Measurements from ENCODE around the gene NUS1.
"Not testable (repeated sequence)": the region's sequence is repeated elsewhere in the genome, so short reads cannot be mapped to it uniquely, and the experiment has no call there.

NUS1 gene

DNA sequence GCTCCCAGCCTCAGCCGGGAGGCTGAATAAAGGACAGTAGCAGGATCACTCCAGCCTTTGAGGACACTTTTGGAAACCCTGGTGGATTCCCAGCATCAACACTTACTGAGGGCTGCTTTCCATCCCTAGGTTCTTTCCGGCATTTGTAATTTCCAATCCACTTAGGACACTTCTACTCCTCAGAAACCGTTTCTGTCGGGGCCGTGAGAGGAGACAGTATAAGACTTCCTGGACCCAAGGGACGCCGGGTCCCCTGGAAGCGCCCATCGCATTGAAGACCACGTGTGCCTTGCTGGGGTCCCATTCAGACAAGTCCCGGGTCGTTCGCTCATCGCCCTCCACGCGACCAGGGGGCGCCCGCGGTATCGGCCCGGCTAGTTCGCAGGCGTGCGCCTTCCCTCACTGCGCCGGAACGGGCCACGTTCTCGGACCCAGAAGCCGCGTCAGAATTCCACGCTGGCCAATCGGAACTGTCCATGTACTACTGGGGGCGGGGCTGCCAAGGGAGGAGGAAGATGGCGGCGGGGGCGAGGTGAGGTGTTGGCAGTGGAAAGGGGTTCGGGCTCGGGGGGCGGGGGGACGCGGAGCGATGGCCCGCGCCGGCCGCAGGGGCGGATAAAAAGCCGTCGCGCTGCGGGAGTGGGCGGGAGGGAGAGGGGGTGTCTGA is at the start of gene NUS1:
Gene NUS1 (plus strand): TSS at position 479 of the 667 bp plus-strand sequence. CDS start 202 bp downstream, outside the sequence.
- peak; percentile 98 for DNase-seq

DNA sequence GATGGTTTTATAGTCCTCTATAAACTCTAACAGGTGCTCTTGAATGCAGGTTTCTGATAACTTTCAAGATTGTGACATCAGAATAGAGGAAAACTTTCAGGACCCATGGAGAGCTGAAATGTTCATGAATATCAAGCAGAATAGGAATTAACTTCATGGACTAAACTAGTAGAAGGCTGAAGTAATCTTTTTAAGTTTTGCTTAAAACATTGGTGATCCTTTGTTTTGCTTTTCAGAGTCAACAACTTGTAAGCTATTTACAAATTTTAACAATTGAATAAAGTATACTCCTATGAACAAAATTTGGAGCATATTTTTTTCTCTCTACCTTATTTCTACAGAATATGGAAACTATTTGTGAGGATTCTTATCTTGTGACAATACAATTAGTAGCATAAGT is 47.7 kb upstream of the NUS1 start:
- DNase-seq, result no peak

DNA sequence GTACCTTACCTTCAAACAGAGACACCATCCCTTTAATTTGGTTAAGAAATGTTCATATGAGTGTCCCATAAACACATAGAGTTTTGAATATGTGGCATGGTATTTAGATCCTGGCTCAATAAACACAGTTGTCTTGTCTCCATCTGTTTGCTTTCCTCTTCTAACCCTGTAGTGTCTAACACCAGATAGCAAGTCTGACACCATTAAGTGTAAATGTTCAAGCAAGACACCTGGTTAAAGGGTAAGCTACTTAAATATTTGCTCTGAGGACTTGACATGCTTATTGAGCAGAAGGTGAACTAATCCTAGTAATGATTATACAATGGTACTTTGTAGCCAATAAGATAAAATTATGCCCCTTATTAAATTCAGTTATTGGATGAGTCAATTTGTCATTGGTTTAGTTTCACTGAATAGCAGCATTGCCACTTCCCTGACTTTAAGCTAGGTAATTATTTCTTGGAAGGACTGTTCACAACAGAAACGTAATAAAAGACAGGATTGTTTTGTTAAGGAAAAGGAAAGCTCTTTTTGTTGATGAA is 46.1 kb upstream of the NUS1 start:
- no peak for DNase-seq

DNA sequence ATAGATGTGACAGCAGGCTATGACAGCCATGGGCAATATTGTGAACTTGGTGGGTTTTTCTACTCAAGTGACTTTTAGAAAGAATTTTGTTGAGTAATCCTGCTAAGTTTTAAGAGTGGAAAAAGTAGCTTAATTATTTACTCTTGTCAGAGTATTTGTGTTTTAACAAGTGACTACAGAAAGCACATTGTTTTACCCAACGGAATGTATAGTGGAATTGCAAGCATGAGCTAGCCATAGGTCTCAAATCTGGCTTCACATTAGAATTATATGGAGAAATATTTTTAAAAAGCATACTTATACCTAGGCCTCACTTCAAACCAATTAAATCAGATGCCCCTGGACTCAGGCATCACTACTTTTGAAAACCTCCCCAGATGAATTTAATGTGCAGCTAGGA is 37.5 kb upstream of the NUS1 start:
- DNase-seq, result no peak

DNA sequence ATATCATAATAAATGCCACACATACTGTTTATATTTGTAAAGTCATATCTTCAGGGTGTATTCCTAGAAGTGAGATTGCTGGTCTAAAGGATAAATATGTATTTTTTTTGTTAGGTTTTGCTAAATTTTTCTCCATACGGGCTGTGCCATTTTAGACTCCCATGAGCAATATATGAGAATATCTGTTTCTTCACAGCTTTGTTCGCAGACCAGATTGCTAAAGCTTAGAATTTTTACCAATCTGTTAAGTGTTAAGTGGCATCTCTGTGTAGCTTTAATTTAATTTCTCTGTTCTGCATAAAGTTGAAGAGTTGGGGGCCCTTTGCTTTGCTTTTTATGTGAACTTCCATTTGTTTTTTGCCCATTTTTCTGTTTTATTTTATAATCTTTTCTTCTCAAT is 32.3 kb upstream of the NUS1 start:
- DNase-seq, result no peak

DNA sequence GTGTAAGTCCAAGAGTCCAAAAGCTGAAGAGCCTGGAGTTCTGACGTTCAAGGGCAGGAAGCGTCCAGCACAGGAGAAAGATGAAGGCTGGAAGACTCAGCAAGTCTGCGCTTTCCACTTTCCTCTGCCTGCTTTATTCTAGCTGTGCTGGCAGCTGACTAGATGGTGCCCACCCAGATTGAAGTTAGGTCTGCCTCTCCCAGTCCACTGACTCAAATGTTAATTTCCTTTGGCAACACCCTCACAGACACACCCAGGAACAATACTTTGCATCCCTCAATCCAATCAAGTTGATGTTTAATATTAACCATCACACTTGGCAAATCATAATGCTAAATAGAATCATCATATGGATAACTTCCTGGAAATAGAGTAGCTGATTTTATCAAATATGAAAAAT is 23.3 kb upstream of the NUS1 start:
- not testable (repeated sequence) for DNase-seq

DNA sequence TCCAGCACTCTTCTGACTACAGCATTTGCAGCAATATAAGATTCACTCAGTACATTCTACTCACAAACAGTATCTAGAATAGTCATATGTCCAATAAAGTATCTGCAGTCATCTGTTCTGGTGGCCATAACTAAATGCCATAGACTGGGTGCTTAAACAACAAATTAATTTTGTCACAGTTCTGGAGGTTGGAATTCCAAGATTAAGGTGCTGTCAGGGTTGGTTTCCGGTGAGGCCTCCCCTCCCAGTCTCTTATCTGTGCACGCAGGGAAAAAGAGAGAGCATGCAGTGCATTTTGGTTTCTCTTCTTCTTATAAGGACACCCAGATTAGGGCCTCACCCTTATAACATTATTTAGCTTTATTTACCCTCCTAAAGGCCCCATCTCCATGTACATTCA is 21.3 kb upstream of the NUS1 start:
- DNase-seq, result no peak

DNA sequence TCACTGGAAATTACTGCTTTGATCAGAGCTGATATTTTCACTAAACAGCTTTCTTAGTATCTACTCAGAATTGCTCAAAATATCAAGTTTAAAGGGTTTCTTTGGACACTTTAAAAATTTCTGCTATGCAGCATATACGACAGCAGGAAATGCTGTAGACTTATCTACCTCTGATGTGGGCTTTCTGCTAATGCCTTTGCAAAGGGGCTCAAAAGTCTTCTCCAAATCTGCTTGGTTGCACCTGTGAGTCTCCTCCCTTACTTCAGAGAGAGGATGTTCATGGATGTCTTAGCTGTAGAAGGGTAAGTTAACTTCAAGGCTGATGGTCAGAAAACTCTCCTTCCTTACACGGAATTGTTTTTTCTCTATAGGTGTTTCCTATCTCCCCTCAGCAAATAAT is 19.9 kb upstream of the NUS1 start:
- no peak for DNase-seq

DNA sequence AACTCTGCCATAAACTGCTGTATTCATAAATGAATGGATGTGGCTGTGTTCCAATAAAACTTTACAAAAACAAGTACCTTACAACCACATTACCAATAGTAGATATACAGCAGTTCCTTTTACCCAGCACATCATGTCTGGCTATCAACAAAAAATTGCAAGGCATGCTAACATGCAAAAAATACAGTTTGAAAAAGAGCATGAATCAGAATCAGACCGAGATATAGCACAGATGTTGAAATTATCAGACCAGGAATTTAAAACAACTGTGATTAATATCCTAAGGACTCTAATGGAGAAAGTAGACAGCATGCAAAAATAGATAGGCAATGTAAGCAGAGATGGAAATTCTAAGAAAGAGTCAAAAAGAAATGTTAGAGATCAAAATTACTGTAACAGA is 8.4 kb upstream of the NUS1 start:
- no peak for DNase-seq

DNA sequence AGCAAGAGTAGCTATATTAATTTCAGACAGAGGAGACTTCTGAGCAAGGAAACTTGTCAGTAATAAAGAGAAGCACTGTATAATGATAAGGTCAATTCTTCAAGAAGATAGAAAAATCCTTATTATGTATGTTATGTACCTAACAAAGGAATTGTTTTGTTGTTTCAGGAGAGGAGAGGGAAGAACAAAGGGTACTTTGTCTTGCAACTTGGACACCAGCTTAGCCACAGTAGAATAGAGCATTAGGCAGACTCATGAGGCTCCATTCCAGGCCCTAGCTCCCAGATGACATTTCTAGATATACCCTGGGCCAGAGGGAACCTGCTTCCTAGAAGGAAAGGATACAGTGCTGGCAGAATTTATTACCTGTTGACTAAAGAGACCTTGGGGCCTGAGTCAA is 6.5 kb upstream of the NUS1 start:
- DNase-seq, result no peak

DNA sequence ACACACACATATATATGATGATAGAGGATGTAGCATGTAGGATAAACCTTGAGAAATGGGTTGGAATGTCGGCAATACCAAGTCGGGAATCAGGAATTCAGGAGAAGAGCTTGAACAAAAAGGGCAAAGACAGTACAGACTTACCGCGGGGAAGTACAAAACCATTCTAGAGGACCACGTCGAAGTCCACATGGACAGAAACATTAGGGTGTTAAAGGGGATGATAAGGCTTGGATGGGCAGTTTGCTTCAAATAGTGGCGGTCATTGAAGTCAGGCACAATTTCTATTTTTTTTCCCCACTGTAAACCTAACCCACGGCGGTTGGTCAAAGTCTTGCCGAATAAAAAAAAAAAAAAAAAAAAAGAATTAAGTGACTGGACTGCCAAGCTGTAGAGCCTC is 766 bp upstream of the NUS1 start:
- DNase-seq, result no peak

DNA sequence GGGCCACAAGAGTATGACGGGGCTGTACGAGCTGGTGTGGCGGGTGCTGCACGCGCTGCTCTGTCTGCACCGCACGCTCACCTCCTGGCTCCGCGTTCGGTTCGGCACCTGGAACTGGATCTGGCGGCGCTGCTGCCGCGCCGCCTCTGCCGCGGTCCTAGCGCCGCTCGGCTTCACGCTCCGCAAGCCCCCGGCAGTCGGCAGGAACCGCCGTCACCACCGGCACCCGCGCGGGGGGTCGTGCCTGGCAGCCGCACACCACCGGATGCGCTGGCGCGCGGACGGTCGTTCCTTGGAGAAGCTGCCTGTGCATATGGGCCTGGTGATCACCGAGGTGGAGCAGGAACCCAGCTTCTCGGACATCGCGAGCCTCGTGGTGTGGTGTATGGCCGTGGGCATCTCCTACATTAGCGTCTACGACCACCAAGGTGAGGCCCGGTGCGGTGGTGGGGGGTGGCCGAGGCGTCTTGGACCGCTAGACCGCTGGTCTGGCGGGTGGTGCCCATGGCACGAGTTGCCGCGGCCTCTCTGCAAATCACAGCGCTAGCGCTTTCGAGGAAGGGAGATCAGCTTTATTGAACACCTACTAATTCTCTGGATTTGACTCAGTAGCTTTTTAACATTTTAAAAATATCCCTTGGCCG is 511 bp downstream of the NUS1 start:
- DNase-seq, result peak; percentile 7

DNA sequence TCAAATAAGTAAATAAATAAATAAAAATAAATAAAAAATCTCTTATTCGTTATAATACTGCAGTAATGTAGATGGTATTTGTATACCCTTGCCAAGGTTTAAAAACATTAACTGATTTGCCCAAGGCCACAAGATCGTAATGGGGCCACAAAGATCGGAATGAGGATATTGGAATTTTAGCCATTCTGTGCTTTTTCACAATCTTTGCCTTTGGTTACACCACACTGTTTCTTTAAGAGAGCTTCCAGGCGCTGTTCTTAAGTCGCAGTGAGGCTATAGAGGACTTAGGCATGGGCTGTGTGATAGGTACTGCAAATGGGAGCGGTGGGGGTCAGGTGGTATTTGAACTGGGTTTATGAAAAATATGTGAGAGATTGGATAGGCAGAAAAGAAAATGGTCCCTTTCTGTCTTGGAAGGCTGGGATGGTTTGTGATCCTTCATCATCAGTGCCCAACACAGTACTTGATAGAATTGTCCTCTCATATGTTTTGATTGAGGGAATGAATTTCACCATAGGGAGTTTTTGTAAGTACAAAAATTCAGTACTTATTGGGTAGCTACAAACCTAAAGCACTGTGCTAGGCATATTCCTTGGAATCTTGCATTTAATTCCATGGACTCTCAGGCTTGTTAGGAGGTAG is 1.4 kb downstream of the NUS1 start:
- DNase-seq, result no peak

DNA sequence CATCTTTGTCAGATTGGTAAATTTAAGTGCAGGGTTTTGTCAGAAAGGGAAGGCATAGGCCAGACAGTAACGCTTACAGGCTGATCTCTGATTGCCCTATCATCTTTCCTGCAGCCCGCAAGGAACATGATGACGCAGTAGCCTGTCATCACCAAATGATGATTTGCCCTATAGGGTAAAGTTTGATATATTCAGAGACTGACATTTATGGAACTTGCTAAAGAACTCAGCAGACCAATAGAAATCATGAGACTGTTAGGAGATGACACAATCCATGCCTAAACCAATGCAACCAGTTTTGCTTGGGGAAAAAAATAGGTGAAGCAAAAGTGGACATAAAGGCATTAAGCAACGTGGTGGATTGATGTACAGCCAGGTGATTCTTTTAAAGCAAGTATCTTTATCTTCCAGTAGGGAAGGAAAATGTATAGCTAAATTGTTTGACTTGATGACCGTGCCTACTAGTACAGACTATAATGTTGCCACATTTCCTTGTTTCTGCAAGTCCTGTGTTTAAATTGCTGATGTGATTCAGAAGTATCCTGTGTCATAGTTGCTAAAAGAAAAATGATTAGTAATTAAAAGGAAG is 2.4 kb downstream of the NUS1 start:
- no peak for DNase-seq

DNA sequence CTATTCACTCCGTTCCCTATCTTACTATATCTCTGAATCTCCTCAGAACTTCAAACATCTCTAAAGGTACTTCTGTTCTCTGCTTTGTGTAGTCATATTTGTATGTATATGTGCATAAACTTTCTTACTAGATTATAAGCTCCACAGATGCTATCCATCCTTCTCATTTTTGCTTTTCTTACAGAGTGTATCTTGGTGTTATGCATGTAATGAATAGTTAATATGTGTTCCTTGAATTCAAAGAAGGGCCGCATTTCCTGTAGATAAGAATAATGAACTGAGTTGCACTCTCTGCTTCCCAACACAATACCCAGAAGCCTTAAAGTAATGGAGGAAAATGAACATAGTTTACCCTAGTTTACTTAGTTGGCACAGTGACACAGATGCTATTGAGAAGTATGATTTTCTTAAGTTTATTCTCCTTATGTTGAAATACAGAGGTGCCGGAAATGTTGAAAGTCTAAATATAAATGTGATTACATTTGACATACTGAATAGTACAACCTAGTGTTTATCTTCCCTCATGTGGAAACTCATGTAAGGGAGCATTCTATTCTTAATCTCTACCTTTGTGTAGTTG is 6.0 kb downstream of the NUS1 start:
- DNase-seq, result no peak

DNA sequence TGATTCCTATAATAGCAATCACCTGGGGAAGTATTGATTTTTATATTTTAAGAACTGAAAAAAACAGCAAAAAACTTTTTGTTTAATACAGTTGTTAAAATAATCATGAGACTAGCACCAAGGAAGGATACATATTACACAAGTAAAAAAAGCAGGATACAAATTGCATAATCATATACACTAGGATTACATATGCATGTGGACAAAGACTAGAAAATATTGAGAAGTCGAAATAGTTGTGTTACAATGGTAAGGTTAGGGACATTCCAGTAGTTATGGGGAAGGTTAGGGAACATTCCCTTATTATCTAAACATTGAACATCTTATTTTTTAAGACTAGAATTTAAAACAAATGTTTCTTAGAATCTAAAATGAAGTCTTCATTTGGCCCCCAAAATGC is 9.5 kb downstream of the NUS1 start:
- no peak for DNase-seq

DNA sequence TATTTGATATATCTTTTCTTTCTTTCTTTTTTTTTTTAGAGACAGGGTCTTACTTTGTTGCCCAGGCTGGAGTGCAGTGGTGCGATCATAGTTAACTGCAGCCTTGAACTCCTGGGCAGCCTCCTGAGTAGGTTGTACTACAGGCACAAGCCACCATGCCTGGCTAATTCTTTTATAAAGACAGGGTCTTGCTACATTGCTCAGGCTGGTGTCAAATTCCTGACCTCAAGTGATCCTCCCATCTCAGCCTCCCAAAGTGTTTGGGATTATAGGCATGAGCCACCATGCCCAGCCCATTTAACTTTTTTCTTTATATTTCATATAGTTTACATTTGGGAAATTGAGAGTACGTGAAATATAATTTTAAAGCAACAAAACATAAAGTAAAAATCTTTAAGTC is 10.1 kb downstream of the NUS1 start:
- DNase-seq, result no peak

DNA sequence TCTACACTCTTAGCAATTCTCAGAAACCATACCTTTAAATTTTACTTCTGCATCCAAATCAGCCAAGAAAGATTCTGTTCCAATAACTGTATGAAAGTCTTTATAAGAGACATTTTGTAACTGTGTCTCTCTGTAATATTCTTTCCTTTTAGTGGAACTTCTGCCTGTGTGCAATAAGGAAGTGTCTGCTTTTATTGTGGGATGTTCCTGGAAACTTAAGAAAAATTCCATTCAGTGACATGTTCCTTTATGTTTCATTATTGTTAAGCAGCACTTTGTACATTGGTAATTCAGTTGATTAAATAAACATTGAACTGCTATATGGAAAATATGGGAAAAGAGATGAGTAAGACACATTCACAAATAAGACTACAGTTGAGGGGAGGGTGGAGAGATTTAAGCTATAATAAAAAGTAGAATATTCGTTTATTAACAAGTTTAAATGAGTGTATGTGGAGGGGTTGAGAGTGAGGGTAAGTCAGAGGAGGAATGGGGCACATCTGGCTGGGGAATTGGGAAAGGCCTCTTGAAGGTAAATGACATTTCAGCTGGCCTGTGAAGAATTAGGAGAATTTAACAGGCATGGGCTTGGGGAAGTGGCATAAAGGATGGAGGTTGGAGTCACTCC is 11.9 kb downstream of the NUS1 start:
- no peak for DNase-seq

DNA sequence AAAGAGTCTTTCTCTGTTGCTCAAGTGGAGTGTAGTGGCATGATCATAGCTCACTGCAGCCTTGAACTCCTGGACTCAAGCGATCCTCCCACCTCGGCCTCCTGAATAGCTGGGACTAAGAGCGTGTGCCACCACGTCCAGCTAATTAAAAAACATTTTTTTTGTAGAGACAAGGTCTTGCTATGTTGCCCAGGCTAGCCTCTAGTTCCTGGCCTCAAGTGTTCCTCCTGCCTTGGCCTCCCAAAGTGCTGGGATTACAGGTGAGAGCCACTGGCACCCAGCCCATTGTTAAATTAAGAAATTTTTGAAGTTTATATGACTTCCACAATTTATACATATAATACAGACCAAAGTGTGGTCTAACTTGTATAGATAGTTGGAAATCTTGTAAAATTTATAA is 14.3 kb downstream of the NUS1 start:
- DNase-seq, result not testable (repeated sequence)

DNA sequence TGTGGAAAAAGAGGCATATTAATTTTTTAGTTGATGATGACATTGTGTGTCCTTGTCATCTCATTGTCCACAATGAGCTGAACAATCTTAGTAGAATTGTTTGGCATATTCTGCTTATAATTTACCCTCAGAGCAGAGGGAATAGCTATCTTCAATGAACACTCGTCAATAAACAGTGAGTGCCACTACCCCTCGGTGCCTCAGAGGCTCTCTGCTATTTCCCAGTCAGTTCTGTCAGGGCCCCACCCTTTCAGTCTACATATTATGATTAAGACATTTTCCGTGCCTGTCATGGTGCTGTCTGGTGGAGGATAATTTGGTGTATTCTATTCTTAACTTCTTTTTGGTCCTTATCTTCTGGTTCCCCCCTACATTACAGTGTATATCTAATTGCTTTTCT is 31.2 kb downstream of the NUS1 start:
- no peak for DNase-seq

DNA sequence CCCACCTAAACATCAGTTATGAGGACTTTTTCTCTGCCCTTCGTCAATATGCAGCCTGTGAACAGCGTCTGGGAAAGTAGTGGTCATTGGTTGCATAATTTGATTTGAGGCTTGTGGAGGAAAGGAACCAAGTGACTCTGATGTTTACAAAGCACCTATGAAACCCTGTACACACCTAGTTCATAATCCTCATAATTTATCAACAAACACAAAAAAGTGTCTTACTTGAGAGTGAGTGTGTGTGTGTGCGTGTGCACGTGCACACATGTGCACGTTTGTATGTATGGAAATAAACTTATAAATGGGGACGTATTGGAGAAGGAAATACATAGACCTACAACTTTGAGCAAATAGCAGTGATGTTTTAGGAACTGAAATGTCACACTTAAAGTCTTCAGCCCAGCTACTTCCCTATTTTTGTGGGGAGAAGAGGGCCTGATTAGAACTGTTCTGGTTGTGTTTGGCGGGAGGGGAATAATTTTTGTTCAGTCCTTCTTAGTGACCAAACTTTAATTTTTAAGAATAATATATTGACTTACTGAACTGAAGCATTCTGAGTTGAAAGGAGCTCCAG is 31.8 kb downstream of the NUS1 start:
- DNase-seq, result not testable (repeated sequence)

DNA sequence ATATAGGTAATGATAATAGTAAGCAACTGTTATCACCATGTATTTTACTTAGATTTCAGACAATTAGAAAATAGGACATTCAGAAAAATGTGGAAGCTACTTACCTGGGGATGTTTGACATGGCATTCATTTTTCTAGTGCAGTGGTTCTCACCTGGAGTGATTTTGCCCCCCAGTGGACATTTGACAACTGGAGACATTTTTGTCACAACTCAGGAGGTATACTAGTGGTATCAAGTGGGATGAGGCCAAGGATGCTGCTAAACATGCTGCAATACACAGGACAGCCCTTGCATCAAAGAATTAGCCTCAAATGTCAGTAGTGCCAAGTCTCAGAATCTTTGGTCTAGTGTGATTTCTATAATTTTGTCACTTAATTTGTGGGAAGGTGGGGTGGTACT is 36.1 kb downstream of the NUS1 start:
- DNase-seq, result no peak

DNA sequence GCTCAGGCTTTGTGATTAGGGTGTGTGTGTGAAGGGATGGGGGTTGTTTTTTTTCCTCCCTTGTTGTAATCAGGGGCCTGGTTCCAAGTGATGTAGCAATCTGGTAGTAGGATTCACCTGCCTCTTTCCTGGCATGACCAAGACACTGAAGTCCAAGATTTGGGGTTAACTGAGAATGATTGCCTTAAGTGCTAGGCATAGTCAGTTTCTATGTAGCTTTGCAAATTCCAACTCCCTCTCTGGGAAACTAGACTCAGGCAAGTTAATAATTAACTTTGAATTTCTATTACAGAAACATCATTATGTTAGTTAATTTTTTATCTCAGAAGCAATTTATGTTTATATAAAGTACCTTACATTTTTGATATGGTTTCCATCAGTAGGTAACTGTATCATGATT is 43.6 kb downstream of the NUS1 start:
- no peak for DNase-seq
